ENCODE measurements around the gene STAMBPL1. TPM values are rescaled to one million over a fixed set of nuclear protein-coding genes. Genes with fewer than 3 reads are reported as not detected.

STAMBPL1 gene
- total RNA-seq, 1 experiment from 2014 or later, result 0.54 TPM

DNA sequence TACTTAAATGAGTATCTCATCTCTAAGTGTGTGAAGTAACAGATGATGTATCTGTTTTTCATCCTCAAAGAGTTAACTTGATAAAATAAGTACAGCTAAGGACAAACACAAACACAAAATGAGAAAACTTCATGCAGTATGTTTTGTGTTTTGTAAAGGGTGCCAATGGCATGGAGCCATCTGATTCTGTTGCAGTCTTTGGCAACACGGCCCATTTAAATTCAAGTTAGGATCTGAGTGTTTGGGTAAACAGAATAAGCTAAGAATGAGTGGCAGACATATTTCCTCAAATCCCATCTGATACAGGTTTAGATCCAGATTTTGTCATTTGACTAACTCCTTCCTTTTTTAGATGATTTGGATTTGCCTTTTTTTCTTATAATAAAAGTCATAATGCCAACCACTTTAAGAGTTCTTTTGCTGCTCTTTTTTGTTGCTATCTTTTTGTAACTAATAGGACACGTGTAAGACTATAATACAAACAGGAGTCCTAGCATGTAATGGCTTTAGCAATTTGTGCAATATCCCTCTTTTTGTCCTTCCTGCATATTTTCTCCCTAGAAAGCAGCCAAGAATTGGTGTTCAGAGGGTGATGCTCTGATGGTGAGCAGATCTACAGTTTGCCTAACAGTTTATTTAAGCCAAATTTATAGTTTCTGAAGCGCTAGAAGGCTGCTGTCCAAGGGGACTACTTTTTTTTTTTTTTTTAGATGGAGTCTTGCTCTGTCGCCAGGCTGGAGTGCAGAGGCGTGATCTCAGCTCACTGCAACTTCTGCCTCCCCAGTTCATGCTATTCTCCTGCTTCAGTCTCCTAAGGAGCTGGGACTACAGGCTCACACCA is 91.4 kb downstream of the STAMBPL1 start:
- Mint-ChIP-seq H3K9me3 (ENCODE audit: unreplicated experiment) (no peaks in the 10 kb centered on the region), H3K27me3 (ENCODE audit: insufficient read depth, unreplicated experiment) (peaks cover 10% of the 10 kb centered on the region), H3K36me3 (ENCODE audit: insufficient read depth, unreplicated experiment) (no peaks in the 10 kb centered on the region), H3K4me3 (ENCODE audit: unreplicated experiment) (no peak overlapping the region), H3K27ac (ENCODE audit: unreplicated experiment) (no peak overlapping the region), H3K4me1 (ENCODE audit: low read depth, unreplicated experiment) (no peaks in the 10 kb centered on the region)
- Histone ChIP-seq H3K9me3 (no peaks in the 10 kb centered on the region), H3K27me3 (replicated peaks; ENCODE audit: control insufficient read depth, insufficient read depth, low read length) (no peaks in the 10 kb centered on the region), H3K4me3 (ENCODE audit: low read depth, low read length) (no peak overlapping the region), H3K36me3 (ENCODE audit: control insufficient read depth, insufficient read depth, low read length) (no peaks in the 10 kb centered on the region), H3K4me1 (peaks cover 5% of the 10 kb centered on the region; the same call in 1 of the 2 replicates)
- intact Hi-C loops (cut with micrococcal nuclease; ENCODE audit: unreplicated experiment), result no loop called here
- POLR2A ChIA-PET, result no interaction called here
- DNase-seq, result no peak
- BruUV-seq (replicated peaks), result no TSS peak
- CTCF ChIA-PET, result no interaction called here
- TF ChIP-seq, protein P1, sequence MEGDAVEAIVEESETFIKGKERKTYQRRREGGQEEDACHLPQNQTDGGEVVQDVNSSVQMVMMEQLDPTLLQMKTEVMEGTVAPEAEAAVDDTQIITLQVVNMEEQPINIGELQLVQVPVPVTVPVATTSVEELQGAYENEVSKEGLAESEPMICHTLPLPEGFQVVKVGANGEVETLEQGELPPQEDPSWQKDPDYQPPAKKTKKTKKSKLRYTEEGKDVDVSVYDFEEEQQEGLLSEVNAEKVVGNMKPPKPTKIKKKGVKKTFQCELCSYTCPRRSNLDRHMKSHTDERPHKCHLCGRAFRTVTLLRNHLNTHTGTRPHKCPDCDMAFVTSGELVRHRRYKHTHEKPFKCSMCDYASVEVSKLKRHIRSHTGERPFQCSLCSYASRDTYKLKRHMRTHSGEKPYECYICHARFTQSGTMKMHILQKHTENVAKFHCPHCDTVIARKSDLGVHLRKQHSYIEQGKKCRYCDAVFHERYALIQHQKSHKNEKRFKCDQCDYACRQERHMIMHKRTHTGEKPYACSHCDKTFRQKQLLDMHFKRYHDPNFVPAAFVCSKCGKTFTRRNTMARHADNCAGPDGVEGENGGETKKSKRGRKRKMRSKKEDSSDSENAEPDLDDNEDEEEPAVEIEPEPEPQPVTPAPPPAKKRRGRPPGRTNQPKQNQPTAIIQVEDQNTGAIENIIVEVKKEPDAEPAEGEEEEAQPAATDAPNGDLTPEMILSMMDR (IDR thresholded peaks at IDR 0.05; ENCODE audit: insufficient read depth in 1 of 2, low read depth in 1 of 2, low read length in 1 of 2, severe bottlenecking in 1 of 2, unreplicated experiment in 1 of 2), result no peak

Other genes starting within 250 kb of the STAMBPL1 start
- not detected in 2 replicates for gene LIPF, start 215.8 kb upstream of the STAMBPL1 start, total RNA-seq (2022)
- not detected in 2 replicates for gene LIPK, start 174.0 kb upstream of the STAMBPL1 start, total RNA-seq (2022)
- gene LIPN, start 120.2 kb upstream of the STAMBPL1 start, total RNA-seq (2022), result not detected in 2 replicates
- gene LIPM, start 77.5 kb upstream of the STAMBPL1 start, total RNA-seq (2022), result not detected in 2 replicates
- gene ANKRD22, start 28.4 kb upstream of the STAMBPL1 start, total RNA-seq (2022), result not detected in 2 replicates
- 0.23 TPM in 1 of 2 replicates, not detected in the other for gene ACTA2, start 72.5 kb downstream of the STAMBPL1 start, total RNA-seq (2022)
- gene FAS, start 110.6 kb downstream of the STAMBPL1 start, total RNA-seq (2022), result not detected in 2 replicates

All from Caco-2 (cell line).